ENCODE results near the gene LSM14A. TPM values are rescaled to one million over a fixed set of nuclear protein-coding genes. Genes with fewer than 3 reads are reported as not detected.
A peak's percentile ranks its signal among the peaks of the same experiment; 100 is the strongest.

Gene LSM14A
- total RNA-seq, 4 donors from 2014 or later, result 90.8 to 163 (median 111) TPM

DNA sequence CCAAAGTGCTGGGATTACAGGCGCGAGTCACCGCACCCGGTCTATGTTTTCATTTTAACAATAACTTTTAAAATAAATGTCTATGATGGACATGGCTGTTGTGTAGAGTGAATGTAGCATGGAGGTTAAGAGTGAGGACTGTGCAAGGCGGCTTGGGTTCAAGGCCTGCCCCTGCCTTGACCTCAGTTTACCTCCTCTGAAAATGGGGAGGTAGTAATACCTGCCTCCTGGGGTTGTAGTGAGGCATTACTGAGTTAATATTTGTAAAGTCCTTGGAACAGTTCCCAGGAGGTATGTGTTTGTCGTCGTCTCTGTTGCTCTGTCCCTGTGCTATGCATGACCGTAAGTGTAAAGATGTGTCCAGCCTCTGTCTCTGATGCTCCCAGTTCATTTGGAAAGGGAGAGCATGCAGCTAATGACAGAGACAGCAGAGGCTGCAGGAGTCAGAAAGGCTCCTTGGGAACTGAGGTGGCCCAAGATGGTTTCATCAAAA lies 91.5 kb downstream of the LSM14A start:
- TF ChIP-seq POLR2A (IDR thresholded peaks at IDR 0.05), result no peak
- no peak for TF ChIP-seq CTCF (IDR thresholded peaks at IDR 0.05)
- H3K4me3 ChIP-seq (ENCODE audit: low read depth, poor library complexity, severe bottlenecking), result no peak overlapping the region
- 80 to 87% methylated on average over 8 of the region's 8 CpGs for WGBS, 2 donors
- intact Hi-C loops (cut with DNase I; ENCODE audit: low total_unique reads), result no loop called here
- no peak for DNase-seq (ENCODE audit: low spot score in 2 of 2)

DNA sequence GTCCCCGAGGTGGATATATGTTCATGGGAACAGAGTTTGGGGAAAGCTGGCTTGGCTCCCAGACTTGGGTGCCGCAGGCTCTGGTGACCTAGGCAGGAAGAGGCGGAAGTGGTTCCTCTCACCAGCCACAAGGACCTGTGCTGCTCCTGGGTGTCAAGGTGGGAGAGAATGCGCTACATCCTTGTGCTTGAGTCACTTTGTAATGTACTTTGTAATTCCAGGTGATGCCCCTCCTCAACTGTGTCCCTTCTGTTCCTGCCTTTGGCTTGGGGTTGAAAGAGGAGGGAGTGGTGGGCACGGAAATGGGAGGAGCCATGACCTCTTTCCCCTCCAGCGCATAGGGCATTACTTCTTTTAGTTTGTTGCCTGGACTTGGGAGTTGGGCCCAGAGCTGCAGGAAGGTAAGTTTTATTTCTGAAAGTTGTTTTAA lies 92.9 kb downstream of the LSM14A start:
- intact Hi-C loops (cut with DNase I; ENCODE audit: low total_unique reads), result no loop called here
- no peak overlapping the region for H3K4me3 ChIP-seq (ENCODE audit: low read depth, poor library complexity, severe bottlenecking)
- WGBS, 2 donors, result 41% methylated on average over 6 of the region's 6 CpGs

GRCh38 chr19:34269081-34269480 lies 96.8 kb downstream of the LSM14A start:
- intact Hi-C loops (cut with DNase I; ENCODE audit: low total_unique reads), result no loop called here
- 70 to 74% methylated on average over 8 of the region's 8 CpGs for WGBS, 2 donors
- no peak overlapping the region for H3K4me3 ChIP-seq (ENCODE audit: low read depth, poor library complexity, severe bottlenecking)
- DNase-seq (ENCODE audit: low spot score in 2 of 2), result no peak
- TF ChIP-seq CTCF (IDR thresholded peaks at IDR 0.05) (no peak), POLR2A (IDR thresholded peaks at IDR 0.05) (no peak)

More for the DNA sequence above, 92.9 kb downstream of the LSM14A start:
- TF ChIP-seq POLR2A (IDR thresholded peaks at IDR 0.05), result no peak
- TF ChIP-seq CTCF (IDR thresholded peaks at IDR 0.05), result no peak
- peak in 1 of 2 donors; percentile 86 for DNase-seq (ENCODE audit: low spot score in 2 of 2)

GRCh38 chr19:34269489-34269888 lies 97.2 kb downstream of the LSM14A start:
- no peak for DNase-seq (ENCODE audit: low spot score in 2 of 2)
- intact Hi-C loops (cut with DNase I; ENCODE audit: low total_unique reads), result no loop called here
- 64 to 67% methylated on average over 2 of the region's 2 CpGs for WGBS, 2 donors
- H3K4me3 ChIP-seq (ENCODE audit: low read depth, poor library complexity, severe bottlenecking), result no peak overlapping the region
- no peak for TF ChIP-seq CTCF (IDR thresholded peaks at IDR 0.05)
- TF ChIP-seq POLR2A (IDR thresholded peaks at IDR 0.05), result no peak

DNA sequence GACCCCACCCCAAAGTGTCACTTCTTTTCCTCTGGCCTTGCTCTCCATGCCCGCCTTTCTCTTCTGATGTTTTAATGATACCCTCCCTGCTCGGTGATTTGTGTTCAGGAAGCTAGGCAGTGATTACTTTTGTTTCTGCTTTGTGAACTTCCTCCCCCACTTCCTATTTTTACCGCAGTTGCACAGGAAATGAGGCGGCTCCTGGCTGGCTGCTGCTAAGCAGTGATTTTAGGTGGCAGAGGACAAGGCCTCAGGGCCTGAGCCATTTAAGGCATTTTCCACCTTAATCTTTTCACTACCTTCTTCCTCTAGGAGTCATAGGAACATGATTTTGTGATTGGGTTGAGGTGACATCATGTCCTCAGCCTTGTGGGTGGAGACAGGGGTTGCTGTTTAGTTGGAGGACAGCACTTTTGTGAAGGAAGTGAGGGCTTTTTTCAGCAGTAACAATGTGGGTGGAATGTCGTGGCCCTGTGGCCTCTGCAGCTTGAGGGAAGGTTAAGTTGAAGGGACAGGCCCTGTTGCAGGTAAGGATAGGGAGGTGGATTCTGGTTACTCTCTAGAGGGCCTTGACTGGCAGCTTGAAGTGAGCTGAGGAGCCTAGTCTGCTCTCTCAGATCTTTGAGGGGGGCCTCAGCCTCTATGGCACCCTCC lies 97.8 kb downstream of the LSM14A start:
- TF ChIP-seq CTCF (IDR thresholded peaks at IDR 0.05), result no peak
- TF ChIP-seq POLR2A (IDR thresholded peaks at IDR 0.05), result no peak
- 15 to 33% methylated on average over 5 of the region's 5 CpGs for WGBS, 2 donors
- peak; percentile 45 to 87 for DNase-seq (ENCODE audit: low spot score in 2 of 2)
- intact Hi-C loops (cut with DNase I; ENCODE audit: low total_unique reads), result no loop called here
- no peak overlapping the region for H3K4me3 ChIP-seq (ENCODE audit: low read depth, poor library complexity, severe bottlenecking)

- no peak for DNase-seq (ENCODE audit: low spot score in 2 of 2)
- TF ChIP-seq CTCF (IDR thresholded peaks at IDR 0.05), result no peak
- TF ChIP-seq POLR2A (IDR thresholded peaks at IDR 0.05), result no peak
- no peak overlapping the region for H3K4me3 ChIP-seq (ENCODE audit: low read depth, poor library complexity, severe bottlenecking)
- WGBS, 2 donors, result 82 to 85% methylated on average over 4 of the region's 4 CpGs
- intact Hi-C loops (cut with DNase I; ENCODE audit: low total_unique reads), result no loop called here
These were observed 100.8 kb downstream of the LSM14A start for GRCh38 chr19:34273121-34273520.

Measured in lower leg skin (tissue), 4 donors.